Activated CD8-positive, alpha-beta memory T cell treated with anti-CD3 and anti-CD28 coated beads for 36 hours (primary cell): Measurements from ENCODE around the gene EYA2. TPM values are rescaled to one million over a fixed set of nuclear protein-coding genes. Genes with fewer than 3 reads are reported as not detected.

Experiments
- CTCF ChIA-PET: fragments of 350-600 bp; sonication (Branson Sonifier 250); formaldehyde crosslinking; loops from one replicate; lab custom pipeline; 2021; ENCODE audit warnings: antibody characterized with exemption; lab: Charles Lee
- POLR2A ChIA-PET: fragments of 350-600 bp; sonication (Branson Sonifier 250); formaldehyde crosslinking; loops from one replicate; lab custom pipeline; 2021; ENCODE audit warnings: antibody characterized with exemption; lab: Charles Lee
- total RNA-seq, 2 experiments: library from RNA; stranded (reverse); gene quantifications; one replicate each; pipeline ENCODE4 v1.2.3, GENCODE V29; 2021

EYA2 gene
- total RNA-seq, 2 experiments from 2014 or later = not detected

- CTCF ChIA-PET = interaction anchor here (1.3 to 1.7 kb wide), 2 partner anchors 53 to 164 kb away, joined by 6 read pairs; no protein-coding TSS in a partner anchor
- POLR2A ChIA-PET = no interaction called here
Measured at GRCh38 chr20:47220161-47220582, 325.5 kb downstream of the EYA2 start.

DNA sequence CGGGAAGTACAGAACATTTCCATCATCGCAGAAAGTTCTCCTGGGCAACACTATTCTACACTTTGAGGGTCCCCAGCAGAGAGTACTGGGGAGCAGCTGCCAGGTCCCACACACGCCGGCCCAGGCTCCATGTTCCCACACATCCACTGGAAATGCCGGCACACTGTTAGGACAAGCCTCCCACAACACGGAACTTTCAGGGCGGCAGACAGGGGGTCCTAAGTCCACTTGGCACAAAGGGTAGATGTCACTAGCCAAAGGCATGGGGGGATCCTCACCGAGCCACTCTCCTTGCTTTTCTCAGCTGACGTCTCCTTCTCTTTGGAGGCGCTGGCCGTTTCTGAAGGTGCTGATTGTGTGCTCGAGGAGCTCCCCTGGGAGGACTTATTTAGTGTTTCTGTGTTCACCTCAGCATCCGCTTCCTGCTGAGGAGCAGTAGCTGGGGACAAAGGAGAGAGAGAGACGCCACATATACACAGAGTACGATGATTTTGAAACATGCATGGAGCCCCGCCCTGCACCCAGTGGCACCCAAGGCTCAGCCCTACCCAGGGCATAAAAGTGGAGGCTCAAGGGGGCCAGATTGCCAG, 326.5 kb downstream of the EYA2 start:
- ChIA-PET POLR2A (no interaction called here), CTCF (interaction anchor here (1.0 to 1.1 kb wide), 2 partner anchors 23 to 163 kb away, joined by 3 to 7 read pairs; no protein-coding TSS in a partner anchor)

- CTCF ChIA-PET = interaction anchor here (0.6 to 1.5 kb wide), 4 partner anchors 31 to 161 kb away, joined by 3 to 6 read pairs (median 4); no protein-coding TSS in a partner anchor
- POLR2A ChIA-PET = interaction anchor here (0.6 kb wide), 1 partner anchor 99 kb away, joined by 3 read pairs; no protein-coding TSS in a partner anchor
Measured at GRCh38 chr20:47222468-47223119, 328.0 kb downstream of the EYA2 start.

DNA sequence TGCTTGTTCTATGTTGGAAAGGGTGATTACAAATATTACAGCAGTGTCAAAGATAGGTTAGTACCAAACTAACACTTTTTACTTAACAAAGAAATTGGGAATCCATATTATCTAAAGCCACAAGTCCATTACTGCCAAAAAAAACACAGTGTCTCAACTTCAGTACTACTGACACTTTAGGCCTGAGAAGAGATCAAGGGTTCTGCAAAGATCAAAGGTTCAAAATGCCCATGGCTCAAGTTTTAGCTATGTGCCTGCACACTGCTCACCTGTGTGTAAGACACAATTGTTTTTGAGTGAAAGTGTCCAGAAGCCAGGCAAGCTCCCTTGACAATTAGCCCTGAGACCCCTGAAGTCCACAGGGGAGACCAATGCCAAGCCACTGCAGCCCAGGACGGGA, 329.3 kb downstream of the EYA2 start:
- POLR2A ChIA-PET = no interaction called here

DNA sequence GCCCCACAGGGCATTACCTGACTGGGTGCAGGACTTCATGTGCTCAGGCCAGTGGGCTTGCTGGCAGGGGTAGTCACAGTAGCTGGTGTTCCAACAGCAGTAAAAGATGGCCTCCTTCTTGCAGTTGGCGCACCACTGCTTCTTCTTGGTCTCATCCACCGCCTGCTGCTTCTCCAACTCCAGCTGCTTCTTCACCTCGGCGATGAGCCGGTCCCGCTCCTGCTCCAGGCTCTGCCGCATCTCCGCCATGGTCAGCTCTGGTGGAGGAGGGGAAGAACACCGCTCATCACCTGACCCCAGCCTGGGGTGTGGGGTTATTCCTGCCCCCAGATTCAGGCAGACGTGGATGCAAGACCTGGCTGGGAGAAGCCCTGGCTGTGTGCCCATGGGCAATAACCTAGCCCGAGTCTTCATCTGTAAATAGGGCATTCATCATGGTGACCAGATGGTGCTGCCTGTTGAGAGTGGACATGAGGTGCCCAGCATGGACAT, 329.7 kb downstream of the EYA2 start:
- CTCF ChIA-PET = interaction anchor here (0.7 to 1.5 kb wide), 2 partner anchors 20 to 160 kb away, joined by 3 to 6 read pairs; no protein-coding TSS in a partner anchor

More for the DNA sequence above, 329.3 kb downstream of the EYA2 start:
- CTCF ChIA-PET = interaction anchor here (0.7 to 1.5 kb wide), 3 partner anchors 20 to 160 kb away, joined by 3 to 6 read pairs (median 3); no protein-coding TSS in a partner anchor

GRCh38 chr20:47224857-47225256, 330.2 kb downstream of the EYA2 start:
- POLR2A ChIA-PET = no interaction called here
- CTCF ChIA-PET = no interaction called here

More for the DNA sequence above, 329.7 kb downstream of the EYA2 start:
- POLR2A ChIA-PET = no interaction called here

- POLR2A ChIA-PET = no interaction called here
- CTCF ChIA-PET = no interaction called here
Measured at GRCh38 chr20:47225458-47225857, 330.8 kb downstream of the EYA2 start.

- CTCF ChIA-PET = no interaction called here
- POLR2A ChIA-PET = no interaction called here
Measured at GRCh38 chr20:47227119-47227518, 332.5 kb downstream of the EYA2 start.

- CTCF ChIA-PET = no interaction called here
- POLR2A ChIA-PET = no interaction called here
Measured at GRCh38 chr20:47227576-47227975, 332.9 kb downstream of the EYA2 start.

DNA sequence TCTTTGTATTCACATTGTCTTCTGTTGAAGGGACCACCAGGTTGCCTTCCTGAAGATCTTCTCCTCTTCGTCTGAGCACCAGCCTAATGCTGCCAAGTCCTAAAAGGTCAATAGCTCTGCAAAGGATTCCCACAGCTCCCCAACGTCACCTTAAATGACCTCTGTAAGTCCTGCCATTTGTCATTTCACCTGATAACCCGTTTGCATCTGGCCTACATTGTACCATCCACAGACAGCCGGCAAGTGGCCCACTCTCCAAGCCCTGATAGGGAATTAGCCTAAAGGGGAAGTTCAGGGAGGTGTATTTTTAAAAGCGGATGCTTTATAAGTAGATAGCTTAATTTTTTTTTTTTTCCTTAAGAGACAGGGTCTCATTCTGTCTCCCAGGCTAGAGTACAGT, 334.0 kb downstream of the EYA2 start:
- ChIA-PET POLR2A (interaction anchor here (0.6 kb wide), 1 partner anchor 419 kb away, joined by 3 read pairs; no protein-coding TSS in a partner anchor), CTCF (no interaction called here)

DNA sequence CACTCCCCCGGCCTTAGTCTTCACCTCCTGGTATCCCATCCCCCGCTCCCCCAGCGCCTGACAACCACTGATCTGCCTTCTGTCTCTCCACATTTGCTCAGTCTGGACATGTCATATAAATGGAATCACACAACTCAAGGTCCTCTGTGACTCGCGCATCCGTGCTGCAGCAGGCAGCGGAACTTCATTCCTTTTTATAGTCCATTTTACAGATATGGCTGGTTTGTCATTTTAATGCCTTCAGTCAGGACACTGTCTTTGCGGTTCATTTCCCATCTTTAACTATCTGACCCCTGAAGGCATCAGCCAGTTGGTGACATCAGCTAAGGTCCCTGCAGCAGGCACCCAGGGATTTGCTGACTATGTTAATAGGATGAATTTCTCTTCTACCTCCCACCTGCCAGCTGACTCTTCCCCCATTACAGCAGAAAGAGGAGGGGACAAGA, 336.2 kb downstream of the EYA2 start:
- ChIA-PET CTCF (no interaction called here), POLR2A (no interaction called here)

DNA sequence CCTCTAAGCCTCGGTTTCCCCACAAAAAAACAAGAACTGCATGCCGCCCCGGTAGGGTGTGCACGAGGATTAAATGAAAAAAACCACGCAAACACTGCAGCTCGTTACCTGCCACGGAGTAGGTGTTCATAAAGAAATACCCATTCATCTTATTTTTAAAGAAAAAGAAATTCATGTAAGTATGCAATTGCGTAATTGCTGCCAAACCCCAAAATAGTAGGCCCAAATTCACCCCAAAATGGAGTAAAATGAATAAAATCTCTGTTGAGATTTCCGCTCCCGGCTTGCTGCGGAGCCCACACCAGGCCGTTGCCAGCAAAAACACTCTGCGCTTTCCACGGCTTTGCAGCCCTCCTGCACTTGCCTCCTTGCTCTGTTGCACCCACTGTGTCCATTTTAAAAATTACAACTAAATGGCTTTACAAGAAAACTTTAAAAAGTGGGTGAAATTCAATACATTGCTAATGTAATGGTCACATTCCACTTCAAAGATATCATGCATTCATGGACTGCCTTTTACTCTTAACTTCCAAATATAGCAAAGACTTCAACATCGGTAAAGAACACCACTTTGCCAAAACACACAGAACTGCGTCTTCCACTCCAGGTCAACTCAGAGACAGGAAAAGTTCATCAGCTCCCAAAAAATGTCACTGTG, 336.9 kb downstream of the EYA2 start:
- CTCF ChIA-PET = interaction anchor here (1.2 kb wide), 1 partner anchor 152 kb away, joined by 3 read pairs; no protein-coding TSS in a partner anchor
- POLR2A ChIA-PET = no interaction called here

DNA sequence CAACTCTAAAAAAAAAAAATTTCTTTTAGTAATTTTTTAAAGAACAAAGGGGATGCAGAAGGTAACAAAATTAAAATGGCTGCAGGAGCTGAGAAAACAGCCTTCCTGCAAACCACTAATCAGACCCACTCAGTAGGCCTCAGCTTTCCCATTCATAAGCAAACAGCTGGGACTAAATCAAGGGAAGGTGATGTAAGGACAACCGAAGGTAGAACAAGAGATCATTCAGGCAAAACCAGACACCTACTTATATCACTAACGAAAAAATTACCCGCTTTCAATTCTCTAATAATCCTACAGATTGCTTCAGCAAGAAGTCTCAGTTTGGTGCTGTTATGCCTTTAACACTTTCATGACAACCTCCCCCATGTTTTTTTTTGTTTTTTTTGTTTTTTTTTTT, 337.9 kb downstream of the EYA2 start:
- ChIA-PET POLR2A (no interaction called here), CTCF (interaction anchor here (0.7 to 1.2 kb wide), 2 partner anchors 151 to 194 kb away, joined by 3 read pairs; no protein-coding TSS in a partner anchor)

GRCh38 chr20:47233333-47234188, 338.9 kb downstream of the EYA2 start:
- POLR2A ChIA-PET = no interaction called here
- CTCF ChIA-PET = interaction anchor here (0.7 kb wide), 1 partner anchor 193 kb away, joined by 3 read pairs; no protein-coding TSS in a partner anchor

- POLR2A ChIA-PET = no interaction called here
- CTCF ChIA-PET = interaction anchor here (0.9 kb wide), 1 partner anchor 141 kb away, joined by 4 read pairs; no protein-coding TSS in a partner anchor
Measured at GRCh38 chr20:47235111-47235510, 340.5 kb downstream of the EYA2 start.

DNA sequence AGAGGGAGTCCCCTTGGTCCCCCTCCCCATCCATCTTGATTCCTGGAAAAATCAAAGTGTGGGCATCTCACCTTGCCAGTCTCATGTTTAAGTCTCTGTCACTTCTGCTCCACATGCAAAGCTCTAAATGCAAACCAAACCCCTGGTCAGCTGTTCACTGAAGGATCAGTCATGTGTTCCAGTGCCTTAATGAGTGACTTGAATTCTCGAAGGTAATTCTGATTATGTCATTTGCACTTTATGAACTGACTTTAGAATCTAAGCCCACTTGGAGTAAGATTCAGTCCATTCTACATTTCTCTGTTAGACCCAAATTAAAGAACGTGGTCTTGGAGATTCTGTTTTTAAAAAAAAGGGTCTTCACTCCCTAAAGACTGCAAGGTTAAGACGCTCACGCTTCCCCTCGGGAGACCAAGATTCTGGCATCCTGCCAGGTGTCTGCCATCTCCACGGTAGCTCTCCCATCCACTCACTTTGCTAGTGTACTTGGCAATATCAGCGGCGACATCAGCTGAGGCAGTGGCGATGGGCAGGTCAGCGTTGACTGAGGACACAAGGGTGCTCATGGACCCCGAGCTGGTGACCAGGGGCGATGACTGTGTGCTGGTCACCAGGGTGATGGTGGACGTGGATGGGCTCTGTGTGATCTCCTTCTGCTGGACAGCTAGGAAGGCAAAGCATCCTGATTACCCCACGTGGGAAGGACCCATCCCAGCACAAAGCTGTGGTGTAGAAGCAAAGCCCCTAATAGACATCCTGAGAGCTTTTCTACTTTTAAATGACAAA, 341.4 kb downstream of the EYA2 start:
- CTCF ChIA-PET = interaction anchor here (1.1 kb wide), 1 partner anchor 148 kb away, joined by 3 read pairs; no protein-coding TSS in a partner anchor
- POLR2A ChIA-PET = no interaction called here

GRCh38 chr20:47236639-47236900, 341.9 kb downstream of the EYA2 start:
- ChIA-PET POLR2A (no interaction called here), CTCF (interaction anchor here (1.1 kb wide), 1 partner anchor 148 kb away, joined by 3 read pairs; no protein-coding TSS in a partner anchor)

- ChIA-PET POLR2A (no interaction called here), CTCF (no interaction called here)
Measured at GRCh38 chr20:47237715-47238114, 343.1 kb downstream of the EYA2 start.
